IMR-90 (cell line): ENCODE measurements around the gene C19orf33. TPM values are rescaled to one million over a fixed set of nuclear protein-coding genes. Genes with fewer than 3 reads are reported as not detected.
A peak's percentile ranks its signal among the peaks of the same experiment; 100 is the strongest.

Experiments used
- ATAC-seq: fragments of 200-7000 bp; cut with Tn5 transposase; 2 replicates; pipeline ENCODE4 v1.9.1; 2020; ENCODE audit warnings: low read depth, mild to moderate bottlenecking, moderate library complexity
- BruUV-seq: library from RNA; stranded (reverse); fragments of 400-500 nt; replicated peaks from 2 replicates; lab custom pipeline; 2021; lab: Mats Ljungman, UMichigan
- CTCF ChIA-PET: fragments of 300-600 bp; formaldehyde crosslinking; extraction: SDS; loops from one replicate; lab custom pipeline; 2021; ENCODE audit warnings: antibody characterized with exemption; lab: Yijun Ruan, JAX
- POLR2A ChIA-PET: fragments of 300-600 bp; sonication (Branson Sonifier 250); formaldehyde crosslinking; loops from one replicate; lab custom pipeline; 2022; ENCODE audit warnings: antibody characterized with exemption; ENCODE audit not compliant: unreplicated experiment; lab: Charles Lee
- DNase-seq: peaks from one replicate; pipeline ENCODE4 v3.0.0; 2013
- H2AFZ ChIP-seq: replicated peaks from 2 replicates; pipeline ENCODE3; 2013; ENCODE audit warnings: low read length, mild to moderate bottlenecking; ENCODE audit not compliant: poor library complexity
- H2AK5ac ChIP-seq: 2 replicates; pipeline ENCODE4 v1.6.1; 2013; ENCODE audit warnings: low read depth, low read length, inconsistent platforms
- H2AK9ac ChIP-seq: replicated peaks from 2 replicates; pipeline ENCODE3; 2013; ENCODE audit warnings: mild to moderate bottlenecking, low read depth, low read length, moderate library complexity; ENCODE audit not compliant: poor library complexity
- H2BK120ac ChIP-seq: 2 replicates; pipeline ENCODE4 v1.6.1; 2013; ENCODE audit warnings: low read depth, low read length, inconsistent platforms
- H2BK15ac ChIP-seq: 3 replicates; pipeline ENCODE4 v1.6.1; 2013; ENCODE audit warnings: low read depth, low read length, inconsistent platforms
- H2BK20ac ChIP-seq: 2 replicates; pipeline ENCODE4 v1.6.1; 2013; ENCODE audit warnings: low read depth, mild to moderate bottlenecking, inconsistent platforms, low read length, moderate library complexity
- H2BK5ac ChIP-seq: 2 replicates; pipeline ENCODE4 v1.6.1; 2013; ENCODE audit warnings: mild to moderate bottlenecking, low read depth, low read length, inconsistent platforms; ENCODE audit not compliant: poor library complexity, severe bottlenecking
- H3K14ac ChIP-seq: replicated peaks from 2 replicates; pipeline ENCODE4 v1.6.1; 2013; ENCODE audit warnings: low read depth, low read length, inconsistent platforms
- H3K18ac ChIP-seq: 2 replicates; pipeline ENCODE4 v1.6.1; 2013; ENCODE audit warnings: low read depth, low read length, control low read depth
- H3K23ac ChIP-seq: 2 replicates; pipeline ENCODE4 v1.6.1; 2013; ENCODE audit warnings: low read depth, low read length, inconsistent platforms
- H3K27ac ChIP-seq: 2 replicates; pipeline ENCODE4 v1.5.1; 2013; ENCODE audit warnings: mild to moderate bottlenecking, control low read depth, low read length; ENCODE audit not compliant: insufficient read depth
- H3K27me3 ChIP-seq: 2 replicates; pipeline ENCODE4 v1.6.1; 2013; ENCODE audit warnings: low read length; ENCODE audit not compliant: control insufficient read depth, insufficient read depth
- H3K36me3 ChIP-seq: 2 replicates; pipeline ENCODE4 v1.6.1; 2013; ENCODE audit warnings: low read length, mixed read lengths; ENCODE audit not compliant: control insufficient read depth, insufficient read depth
- H3K4ac ChIP-seq: 2 replicates; pipeline ENCODE4 v1.6.1; 2013; ENCODE audit warnings: low read depth, low read length, inconsistent platforms
- H3K4me1 ChIP-seq: 2 replicates; pipeline ENCODE4 v1.6.1; 2013; ENCODE audit warnings: low read length, mixed read lengths; ENCODE audit not compliant: control insufficient read depth, insufficient read depth
- H3K4me2 ChIP-seq: 2 replicates; pipeline ENCODE4 v1.6.1; 2013; ENCODE audit warnings: low read depth, mild to moderate bottlenecking, control low read depth, low read length, moderate library complexity
- H3K4me3 ChIP-seq: 2 replicates; pipeline ENCODE4 v1.5.1; 2013; ENCODE audit warnings: low read depth, mild to moderate bottlenecking, control low read depth, low read length, moderate library complexity; ENCODE audit not compliant: insufficient read depth
- H3K56ac ChIP-seq: 2 replicates; pipeline ENCODE4 v1.6.1; 2013; ENCODE audit warnings: low read length, inconsistent platforms; ENCODE audit not compliant: insufficient read depth; ENCODE audit errors: extremely low read depth
- H3K79me1 ChIP-seq, 2 experiments: 2 replicates each; pipeline ENCODE4 v1.6.1; 2013; ENCODE audit warnings: low read length in 2 of 2, inconsistent platforms in 1 of 2, low read depth in 1 of 2
- H3K9ac ChIP-seq: 2 replicates; pipeline ENCODE4 v1.6.1; 2013; ENCODE audit warnings: low read depth, low read length, control low read depth
- H3K9me1 ChIP-seq: 2 replicates; pipeline ENCODE4 v1.6.1; 2013; ENCODE audit warnings: low read length, inconsistent platforms; ENCODE audit not compliant: insufficient read depth
- H3K9me3 ChIP-seq: 2 replicates; pipeline ENCODE4 v1.6.1; 2013; ENCODE audit warnings: low read length; ENCODE audit not compliant: control insufficient read depth, insufficient read depth
- H4K20me1 ChIP-seq: 2 replicates; pipeline ENCODE4 v1.6.1; 2013; ENCODE audit warnings: low read length, inconsistent platforms; ENCODE audit not compliant: insufficient read depth
- H4K5ac ChIP-seq: 2 replicates; pipeline ENCODE4 v1.6.1; 2013; ENCODE audit warnings: mild to moderate bottlenecking, low read depth, low read length, control low read depth
- H4K8ac ChIP-seq, 2 experiments: 2 replicates each; pipeline ENCODE4 v1.6.1; 2013; ENCODE audit warnings: low read depth in 2 of 2, low read length in 2 of 2, control low read depth in 1 of 2, inconsistent platforms in 1 of 2
- H4K91ac ChIP-seq: 2 replicates; pipeline ENCODE4 v1.6.1; 2013; ENCODE audit warnings: low read depth, low read length, inconsistent platforms; ENCODE audit not compliant: insufficient read depth
- BHLHE40 ChIP-seq: fragments of 150-350 bp; IDR thresholded peaks from 2 replicates; pipeline ENCODE4 v1.6.1; 2016; ENCODE audit warnings: mild to moderate bottlenecking, low read depth, low read length
- CEBPB ChIP-seq: IDR thresholded peaks from 2 replicates; pipeline ENCODE4 v1.6.1; 2012; ENCODE audit warnings: low read depth, low read length, improper control_type of control experiment
- CHD1 ChIP-seq: IDR thresholded peaks from 2 replicates; pipeline ENCODE4 v1.6.1; 2012; ENCODE audit warnings: low read depth, low read length, improper control_type of control experiment
- FOS ChIP-seq: fragments of 150-350 bp; IDR thresholded peaks from 2 replicates; pipeline ENCODE4 v1.6.1; 2016; ENCODE audit warnings: low read depth, low read length
- MXI1 ChIP-seq: IDR thresholded peaks from 2 replicates; pipeline ENCODE4 v1.6.1; 2012; ENCODE audit warnings: low read depth, mild to moderate bottlenecking, low read length, moderate library complexity, borderline replicate concordance
- NFE2L2 ChIP-seq: fragments of 150-350 bp; IDR thresholded peaks from 2 replicates; pipeline ENCODE4 v1.6.1; 2016; ENCODE audit warnings: low read depth, mild to moderate bottlenecking, low read length
- RAD21 ChIP-seq: IDR thresholded peaks from 2 replicates; pipeline ENCODE4 v1.6.1; 2012; ENCODE audit warnings: low read length, improper control_type of control experiment
- RCOR1 ChIP-seq: IDR thresholded peaks from 2 replicates; pipeline ENCODE4 v1.6.1; 2012; ENCODE audit warnings: mild to moderate bottlenecking, low read length, improper control_type of control experiment; ENCODE audit not compliant: insufficient replicate concordance
- RFX5 ChIP-seq: IDR thresholded peaks from 2 replicates; pipeline ENCODE4 v1.8.0; 2012; ENCODE audit warnings: low read depth, mild to moderate bottlenecking, low read length, moderate library complexity
- SMC3 ChIP-seq: fragments of 150-350 bp; IDR thresholded peaks from 2 replicates; pipeline ENCODE4 v1.6.1; 2016; ENCODE audit warnings: low read depth, mild to moderate bottlenecking, antibody characterized with exemption, low read length, moderate library complexity
- WGBS, 2 experiments: methylation state at CpG; one replicate each; pipeline versions ENCODE4 v1.1.5 to v1.1.7; 2013; ENCODE audit warnings: missing lambda C conversion rate in 2 of 2; ENCODE audit not compliant: insufficient read length in 1 of 2; ENCODE audit errors: extremely low coverage in 2 of 2; 5-methylcytosine and 5-hydroxymethylcytosine counted together
- dilution Hi-C: fragments of 300-500 bp; cut with HindIII; formaldehyde crosslinking; loops from one replicate; pipeline ENCODE4 v1.14.3; 2018; ENCODE audit warnings: low sequenced_read_pairs; ENCODE audit not compliant: unreplicated experiment
- in situ Hi-C: fragments of 300-500 bp; cut with MboI; formaldehyde crosslinking; loops from 3 replicates; pipeline ENCODE4 v1.14.3; 2019; ENCODE audit warnings: low sequenced_read_pairs, inconsistent platforms, mixed read lengths
- intact Hi-C: fragments of 100-400 bp; cut with micrococcal nuclease; formaldehyde crosslinking; loops from 2 replicates; pipeline ENCODE4 v1.10.0; 2022
- polyA plus RNA-seq, 3 experiments: library from polyadenylated mRNA; depleted of rRNA; stranded (reverse); fragments of >200 nt; gene quantifications; 2 replicates each; pipeline ENCODE4 v1.2.3, GENCODE V29; 2012; ENCODE audit warnings: low replicate concordance in 1 of 3
- total RNA-seq: library from RNA; depleted of rRNA; stranded (reverse); fragments of >200 nt; gene quantifications from 2 replicates; pipeline ENCODE4 v1.2.3, GENCODE V29; 2012
- TF ChIP-seq, protein P1 (sequence below): fragments of 150-350 bp; IDR thresholded peaks from 2 replicates; pipeline ENCODE4 v1.6.1; 2016; ENCODE audit warnings: low read depth, mild to moderate bottlenecking, low read length, moderate library complexity, borderline replicate concordance
- TF ChIP-seq, protein P2 (sequence below): fragments of 150-350 bp; IDR thresholded peaks from 2 replicates; pipeline ENCODE4 v1.6.1; 2017; ENCODE audit warnings: mild to moderate bottlenecking, antibody characterized with exemption, low read length, low read depth

Gene C19orf33
- total and polyA plus RNA-seq, 2 of the 4 experiments (the other 2 are of a cell fraction) = 0.80 TPM; not detected in 1

DNA sequence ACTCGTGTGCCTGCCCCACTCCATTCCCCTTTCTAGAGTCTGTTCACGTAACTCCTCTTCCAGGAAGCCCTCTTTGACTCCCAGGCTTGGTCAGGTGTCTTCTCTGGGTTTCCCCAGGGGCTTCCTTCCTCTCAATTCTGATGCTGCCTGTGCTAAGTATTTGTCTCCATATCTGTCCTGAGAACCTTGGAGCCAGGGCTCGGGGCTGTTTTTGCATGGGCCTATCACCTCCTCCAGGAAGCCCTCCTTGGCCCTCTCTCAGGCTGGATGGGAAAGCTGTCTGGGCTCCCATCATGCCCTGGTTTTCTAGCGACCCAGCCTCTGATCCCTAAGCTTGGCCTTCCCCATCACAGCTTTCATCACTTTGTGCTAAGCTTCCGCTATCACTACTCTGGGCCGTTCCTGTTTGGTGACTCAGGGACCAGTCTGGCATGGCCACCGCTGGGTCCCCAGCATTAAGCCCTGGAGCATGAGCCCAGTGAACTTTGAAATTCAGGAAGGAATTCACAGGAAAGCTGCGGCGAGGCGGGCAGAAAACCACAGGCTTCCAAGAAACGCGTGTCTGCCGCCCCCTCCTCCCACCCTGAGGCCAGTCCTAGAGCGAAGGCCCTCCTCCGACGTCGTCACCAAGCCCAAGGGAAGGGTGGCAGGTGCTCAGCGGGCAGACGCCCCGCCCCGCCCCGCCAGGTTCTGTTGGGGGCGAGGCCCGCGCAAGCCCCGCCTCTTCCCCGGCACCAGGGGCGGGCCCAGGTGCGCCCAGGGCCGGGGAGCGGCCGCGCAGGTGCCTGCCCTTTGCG, 40.2 kb upstream of the C19orf33 start:
- H3K4me2 ChIP-seq = peak overlapping the region; percentile 4; the same call in 1 of the 2 replicates
- WGBS, 2 experiments = 23% methylated on average over 10 of the region's 34 CpGs; no CpG with 5 or more reads in 1 of the 2 experiments
- 0 out of 2 replicates have a peak overlapping the region, but pooled peaks have one; percentile 20 for H2AK5ac ChIP-seq
- intact Hi-C loops = no loop called here
- no peak overlapping the region for H3K56ac ChIP-seq
- H3K9me1 ChIP-seq = peaks cover 12% of the 10 kb centered on the region
- ChIA-PET CTCF (no interaction called here), POLR2A (no interaction called here)
- H3K9ac ChIP-seq = no peak overlapping the region
- H2AK9ac ChIP-seq = peak overlapping the region; percentile 67
- no peak overlapping the region for H2BK15ac ChIP-seq
- in situ Hi-C loops = no loop called here
- H3K36me3 ChIP-seq = no peaks in the 10 kb centered on the region
- H3K4ac ChIP-seq = peak overlapping the region; percentile 47; the same call in 1 of the 2 replicates
- H3K27me3 ChIP-seq = no peaks in the 10 kb centered on the region; the same call in 1 of the 2 replicates
- no peak overlapping the region for H3K23ac ChIP-seq
- ATAC-seq (peak; percentile 75), DNase-seq (peak; percentile 45)
- H4K5ac ChIP-seq = no peak overlapping the region
- BruUV-seq = no TSS peak
- H2BK120ac ChIP-seq = peak overlapping the region; percentile 52
- dilution Hi-C loops = no loop called here
- 0 out of 2 replicates have a peak overlapping the region, but pooled peaks have one; percentile 23 for H2BK20ac ChIP-seq
- peak overlapping the region; percentile 15 for H3K4me3 ChIP-seq
- H3K79me1 ChIP-seq = no peaks in the 10 kb centered on the region
- no peaks in the 10 kb centered on the region for H4K20me1 ChIP-seq
- no peak overlapping the region for H3K14ac ChIP-seq
- no peak overlapping the region for H2BK5ac ChIP-seq
- peaks cover 10% of the 10 kb centered on the region for H3K4me1 ChIP-seq
- H4K91ac ChIP-seq = 0 out of 2 replicates have a peak overlapping the region, but pooled peaks have one; percentile 0
- no peak overlapping the region for H3K18ac ChIP-seq
- H3K9me3 ChIP-seq = no peaks in the 10 kb centered on the region
- H4K8ac ChIP-seq = peak overlapping the region in 1 of 2 experiments; percentile 77; a peak in 3 of 4 replicates
- peak overlapping the region; percentile 87 for H2AFZ ChIP-seq
- no peak for TF ChIP-seq CEBPB
- TF ChIP-seq CHD1 = no peak
- TF ChIP-seq, protein P1, sequence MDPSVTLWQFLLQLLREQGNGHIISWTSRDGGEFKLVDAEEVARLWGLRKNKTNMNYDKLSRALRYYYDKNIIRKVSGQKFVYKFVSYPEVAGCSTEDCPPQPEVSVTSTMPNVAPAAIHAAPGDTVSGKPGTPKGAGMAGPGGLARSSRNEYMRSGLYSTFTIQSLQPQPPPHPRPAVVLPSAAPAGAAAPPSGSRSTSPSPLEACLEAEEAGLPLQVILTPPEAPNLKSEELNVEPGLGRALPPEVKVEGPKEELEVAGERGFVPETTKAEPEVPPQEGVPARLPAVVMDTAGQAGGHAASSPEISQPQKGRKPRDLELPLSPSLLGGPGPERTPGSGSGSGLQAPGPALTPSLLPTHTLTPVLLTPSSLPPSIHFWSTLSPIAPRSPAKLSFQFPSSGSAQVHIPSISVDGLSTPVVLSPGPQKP = no peak
- no peak for TF ChIP-seq RAD21
- no peak for TF ChIP-seq SMC3
- TF ChIP-seq RCOR1 = no peak
- no peak for TF ChIP-seq MXI1
- TF ChIP-seq FOS = no peak
- TF ChIP-seq BHLHE40 = no peak
- TF ChIP-seq NFE2L2 = no peak
- TF ChIP-seq, protein P2, sequence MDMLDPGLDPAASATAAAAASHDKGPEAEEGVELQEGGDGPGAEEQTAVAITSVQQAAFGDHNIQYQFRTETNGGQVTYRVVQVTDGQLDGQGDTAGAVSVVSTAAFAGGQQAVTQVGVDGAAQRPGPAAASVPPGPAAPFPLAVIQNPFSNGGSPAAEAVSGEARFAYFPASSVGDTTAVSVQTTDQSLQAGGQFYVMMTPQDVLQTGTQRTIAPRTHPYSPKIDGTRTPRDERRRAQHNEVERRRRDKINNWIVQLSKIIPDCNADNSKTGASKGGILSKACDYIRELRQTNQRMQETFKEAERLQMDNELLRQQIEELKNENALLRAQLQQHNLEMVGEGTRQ = no peak
- TF ChIP-seq RFX5 = no peak
- H3K27ac ChIP-seq = no peak overlapping the region
